Measurements from ENCODE around the gene APOBEC3F. TPM values are rescaled to one million over a fixed set of nuclear protein-coding genes. Genes with fewer than 3 reads are reported as not detected.
"Not testable (repeated sequence)": the region's sequence is repeated elsewhere in the genome, so short reads cannot be mapped to it uniquely, and the experiment has no call there.

APOBEC3F gene
- total RNA-seq, 1 experiment from 2014 or later = 1.4 TPM

DNA sequence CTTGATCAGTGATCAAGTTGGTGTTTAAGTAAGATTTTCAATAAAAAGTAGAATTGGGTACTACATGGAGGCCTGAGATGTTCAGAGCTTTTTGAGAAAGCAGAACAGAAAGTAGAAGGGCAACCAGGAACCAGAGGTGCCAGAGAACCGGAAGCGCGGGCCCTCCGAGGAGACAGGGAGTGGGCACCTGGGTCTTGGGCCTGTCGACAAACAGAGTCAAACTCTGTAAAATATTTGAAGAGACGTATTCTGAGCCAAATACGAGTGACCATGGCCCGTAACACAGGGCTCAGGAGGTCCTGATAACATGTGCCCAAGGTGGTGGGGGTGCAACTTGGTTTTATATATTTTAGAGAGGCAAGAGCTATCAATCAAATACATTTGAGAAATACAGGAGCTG lies 23.2 kb downstream of the APOBEC3F start:
- BruUV-seq (replicated peaks); POLR2A ChIA-PET; H3K27me3 Mint-ChIP-seq (ENCODE audit: insufficient read depth, unreplicated experiment); H3K27ac Mint-ChIP-seq (ENCODE audit: low read depth, unreplicated experiment); H3K9me3 Mint-ChIP-seq (ENCODE audit: unreplicated experiment); intact Hi-C loops (cut with micrococcal nuclease); CTCF ChIA-PET; DNase-seq (ENCODE audit: unreplicated experiment); H3K4me1 Mint-ChIP-seq (ENCODE audit: insufficient read depth, unreplicated experiment); H3K4me3 Mint-ChIP-seq (ENCODE audit: unreplicated experiment); H3K36me3 Mint-ChIP-seq (ENCODE audit: insufficient read depth, unreplicated experiment): not testable (repeated sequence)

DNA sequence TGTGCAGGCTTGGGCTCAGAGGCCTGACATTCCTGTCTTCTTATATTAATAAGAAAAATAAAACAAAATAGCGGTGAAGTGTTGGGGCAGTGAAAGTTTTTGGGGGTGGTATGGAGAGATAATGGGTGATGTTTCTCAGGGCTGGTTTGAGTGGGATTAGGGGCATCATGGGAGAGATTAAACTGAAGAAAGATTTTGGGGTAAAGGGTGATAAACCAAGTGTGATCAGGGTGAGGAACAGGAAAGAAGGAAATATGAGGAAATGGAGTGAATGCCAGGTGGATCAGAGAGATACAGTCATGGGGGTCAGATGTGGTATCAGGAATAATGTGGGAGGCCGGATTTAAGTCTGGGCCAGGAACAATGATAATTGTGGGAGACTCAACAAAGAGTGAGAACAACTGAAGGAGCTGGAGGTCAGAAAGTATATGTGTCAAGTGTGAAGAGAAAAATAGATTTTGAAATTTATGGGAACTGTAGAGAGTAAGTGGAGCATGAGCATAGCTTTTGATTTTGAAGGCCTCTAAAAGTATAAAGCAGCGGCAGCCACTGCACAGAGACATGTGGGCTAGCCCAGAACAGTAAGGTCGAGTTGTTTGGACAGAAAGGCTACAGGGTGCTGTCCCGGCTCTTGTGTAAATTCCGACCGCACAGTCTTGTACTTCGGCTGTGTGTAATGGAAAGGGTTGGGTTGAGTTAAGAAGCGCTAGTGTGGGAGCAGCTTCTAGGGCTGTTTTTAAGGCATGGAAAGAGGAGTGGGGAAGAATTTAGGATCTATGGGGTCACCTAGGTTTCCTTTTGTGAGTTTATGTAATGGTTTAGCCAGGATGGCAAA lies 26.0 kb downstream of the APOBEC3F start:
- POLR2A ChIA-PET; H3K27ac Mint-ChIP-seq (ENCODE audit: low read depth, unreplicated experiment); DNase-seq (ENCODE audit: unreplicated experiment); H3K27me3 Mint-ChIP-seq (ENCODE audit: insufficient read depth, unreplicated experiment); intact Hi-C loops (cut with micrococcal nuclease); H3K9me3 Mint-ChIP-seq (ENCODE audit: unreplicated experiment); H3K36me3 Mint-ChIP-seq (ENCODE audit: insufficient read depth, unreplicated experiment); H3K4me1 Mint-ChIP-seq (ENCODE audit: insufficient read depth, unreplicated experiment); BruUV-seq (replicated peaks); H3K4me3 Mint-ChIP-seq (ENCODE audit: unreplicated experiment): not testable (repeated sequence)
- CTCF ChIA-PET = interaction anchor here (0.6 kb wide), 1 partner anchor 585 kb away, joined by 3 read pairs; no protein-coding TSS in a partner anchor

- no peak overlapping the region for H3K4me3 Mint-ChIP-seq (ENCODE audit: unreplicated experiment)
- no TSS peak for BruUV-seq (replicated peaks)
- H3K27me3 Mint-ChIP-seq (ENCODE audit: insufficient read depth, unreplicated experiment) = no peaks in the 10 kb centered on the region
- no peak overlapping the region for H3K27ac Mint-ChIP-seq (ENCODE audit: low read depth, unreplicated experiment)
- no peaks in the 10 kb centered on the region for H3K4me1 Mint-ChIP-seq (ENCODE audit: insufficient read depth, unreplicated experiment)
- POLR2A ChIA-PET = interaction anchor here (0.7 kb wide), 1 partner anchor 65 kb away, joined by 3 read pairs; no protein-coding TSS in a partner anchor
- H3K9me3 Mint-ChIP-seq (ENCODE audit: unreplicated experiment) = no peaks in the 10 kb centered on the region
- TF ChIP-seq, protein P1, sequence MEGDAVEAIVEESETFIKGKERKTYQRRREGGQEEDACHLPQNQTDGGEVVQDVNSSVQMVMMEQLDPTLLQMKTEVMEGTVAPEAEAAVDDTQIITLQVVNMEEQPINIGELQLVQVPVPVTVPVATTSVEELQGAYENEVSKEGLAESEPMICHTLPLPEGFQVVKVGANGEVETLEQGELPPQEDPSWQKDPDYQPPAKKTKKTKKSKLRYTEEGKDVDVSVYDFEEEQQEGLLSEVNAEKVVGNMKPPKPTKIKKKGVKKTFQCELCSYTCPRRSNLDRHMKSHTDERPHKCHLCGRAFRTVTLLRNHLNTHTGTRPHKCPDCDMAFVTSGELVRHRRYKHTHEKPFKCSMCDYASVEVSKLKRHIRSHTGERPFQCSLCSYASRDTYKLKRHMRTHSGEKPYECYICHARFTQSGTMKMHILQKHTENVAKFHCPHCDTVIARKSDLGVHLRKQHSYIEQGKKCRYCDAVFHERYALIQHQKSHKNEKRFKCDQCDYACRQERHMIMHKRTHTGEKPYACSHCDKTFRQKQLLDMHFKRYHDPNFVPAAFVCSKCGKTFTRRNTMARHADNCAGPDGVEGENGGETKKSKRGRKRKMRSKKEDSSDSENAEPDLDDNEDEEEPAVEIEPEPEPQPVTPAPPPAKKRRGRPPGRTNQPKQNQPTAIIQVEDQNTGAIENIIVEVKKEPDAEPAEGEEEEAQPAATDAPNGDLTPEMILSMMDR (IDR thresholded peaks at IDR 0.05; ENCODE audit: unreplicated experiment) = no peak
- no peaks in the 10 kb centered on the region for H3K36me3 Mint-ChIP-seq (ENCODE audit: insufficient read depth, unreplicated experiment)
- CTCF ChIA-PET = interaction anchor here (0.5 to 1.1 kb wide), 2 partner anchors 189 to 299 kb away, joined by 3 to 5 read pairs; no protein-coding TSS in a partner anchor
- intact Hi-C loops (cut with micrococcal nuclease) = no loop called here
- no peak for DNase-seq (ENCODE audit: unreplicated experiment)
Observed at GRCh38 chr22:39068033-39068785, 27.5 kb downstream of the APOBEC3F start.

DNA sequence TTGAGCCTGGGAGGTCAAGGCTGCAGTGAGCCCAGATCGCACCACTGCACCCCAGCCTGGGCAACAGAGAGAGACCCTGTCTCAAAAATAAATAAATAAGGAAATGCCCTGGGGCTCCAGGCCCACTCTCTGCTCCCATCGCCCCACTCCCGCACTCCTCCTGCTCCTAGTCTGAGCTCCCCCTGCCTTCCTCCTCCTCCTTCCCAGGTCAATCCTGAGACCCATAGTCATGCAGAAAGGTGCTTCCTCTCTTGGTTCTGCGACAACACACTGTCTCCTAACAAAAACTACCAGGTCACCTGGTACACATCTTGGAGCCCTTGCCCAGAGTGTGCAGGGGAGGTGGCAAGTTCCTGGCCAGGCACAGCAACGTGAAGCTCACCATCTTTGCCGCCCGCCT lies 29.5 kb downstream of the APOBEC3F start:
- intact Hi-C loops (cut with micrococcal nuclease) = no loop called here

DNA sequence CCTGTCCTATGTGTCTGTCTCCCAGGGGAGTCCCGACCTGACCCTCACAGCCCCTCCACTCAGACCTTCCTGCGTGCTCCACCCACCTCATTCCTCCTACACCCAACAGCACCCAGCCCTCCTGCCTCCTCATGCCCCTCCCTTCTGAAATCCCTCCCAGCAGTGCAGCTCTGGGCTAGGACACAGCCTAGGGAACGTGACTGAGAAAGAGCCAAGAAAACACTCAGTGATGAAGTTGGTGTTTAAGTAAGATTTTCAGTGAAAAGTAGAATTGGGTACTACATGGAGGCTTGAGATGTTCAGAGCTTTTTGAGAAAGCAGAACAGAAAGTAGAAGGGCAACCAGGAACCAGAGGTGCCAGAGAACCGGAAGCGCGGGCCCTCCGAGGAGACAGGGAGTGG lies 31.9 kb downstream of the APOBEC3F start:
- H3K36me3 Mint-ChIP-seq (ENCODE audit: insufficient read depth, unreplicated experiment); H3K4me3 Mint-ChIP-seq (ENCODE audit: unreplicated experiment); DNase-seq (ENCODE audit: unreplicated experiment); H3K9me3 Mint-ChIP-seq (ENCODE audit: unreplicated experiment); H3K27ac Mint-ChIP-seq (ENCODE audit: low read depth, unreplicated experiment); H3K4me1 Mint-ChIP-seq (ENCODE audit: insufficient read depth, unreplicated experiment); CTCF ChIA-PET; POLR2A ChIA-PET; H3K27me3 Mint-ChIP-seq (ENCODE audit: insufficient read depth, unreplicated experiment); intact Hi-C loops (cut with micrococcal nuclease); BruUV-seq (replicated peaks): not testable (repeated sequence)

More for the DNA sequence above, 29.5 kb downstream of the APOBEC3F start:
- ChIA-PET POLR2A (no interaction called here), CTCF (no interaction called here)
- no peak overlapping the region for H3K4me3 Mint-ChIP-seq (ENCODE audit: unreplicated experiment)
- no peaks in the 10 kb centered on the region for H3K36me3 Mint-ChIP-seq (ENCODE audit: insufficient read depth, unreplicated experiment)
- TF ChIP-seq, protein P1 (IDR thresholded peaks at IDR 0.05; ENCODE audit: unreplicated experiment) = no peak
- DNase-seq (ENCODE audit: unreplicated experiment) = no peak
- no peaks in the 10 kb centered on the region for H3K27me3 Mint-ChIP-seq (ENCODE audit: insufficient read depth, unreplicated experiment)
- H3K4me1 Mint-ChIP-seq (ENCODE audit: insufficient read depth, unreplicated experiment) = no peaks in the 10 kb centered on the region
- H3K9me3 Mint-ChIP-seq (ENCODE audit: unreplicated experiment) = no peaks in the 10 kb centered on the region
- H3K27ac Mint-ChIP-seq (ENCODE audit: low read depth, unreplicated experiment) = no peak overlapping the region
- no TSS peak for BruUV-seq (replicated peaks)
